Kidney (tissue), 14 donors: ENCODE data around the gene SCCPDH. TPM values are rescaled to one million over a fixed set of nuclear protein-coding genes. Genes with fewer than 3 reads are reported as not detected.

ENCODE experiments used
- DNase-seq, 5 donors: peaks; one replicate each; pipeline ENCODE4 v3.0.0-alpha.2; 2013 to 2020
- FAIRE-seq: peaks from 2 replicates; lab custom pipeline; 2012; peaks lifted over from hg19 to GRCh38; lab: Jason Lieb, UNC
- H3K27ac ChIP-seq, 2 donors: one replicate each; pipeline ENCODE4 v1.7.0; 2013; ENCODE audit warnings: low read depth in 2 of 2, low read length in 2 of 2, inconsistent platforms in 1 of 2
- H3K27me3 ChIP-seq: one replicate; pipeline ENCODE4 v1.7.1; 2013; ENCODE audit warnings: low read length, inconsistent platforms; ENCODE audit not compliant: control insufficient read depth, insufficient read depth
- H3K36me3 ChIP-seq, 3 donors: one replicate each; pipeline versions ENCODE4 v1.7.0 to v1.7.1; 2013; ENCODE audit warnings: low read length in 3 of 3, control low read depth in 1 of 3, inconsistent platforms in 1 of 3; ENCODE audit not compliant: insufficient read depth in 3 of 3, control insufficient read depth in 2 of 3
- H3K4me1 ChIP-seq, 3 donors: one replicate each; pipeline versions ENCODE4 v1.7.0 to v1.7.1; 2013; ENCODE audit warnings: low read length in 3 of 3, inconsistent platforms in 1 of 3, low read depth in 1 of 3; ENCODE audit not compliant: control insufficient read depth in 2 of 3, insufficient read depth in 2 of 3
- H3K4me3 ChIP-seq, 3 donors: one replicate each; pipeline versions ENCODE4 v1.7.0 to v1.8.1; 2013; ENCODE audit warnings: low read length in 3 of 3, control low read depth in 1 of 3, inconsistent platforms in 1 of 3
- H3K9ac ChIP-seq, 3 donors: one replicate each; pipeline versions ENCODE4 v1.7.0 to v1.7.1; 2013; ENCODE audit warnings: low read length in 3 of 3, control low read depth in 1 of 3, inconsistent platforms in 1 of 3
- H3K9me3 ChIP-seq, 3 donors: one replicate each; pipeline versions ENCODE4 v1.7.0 to v1.7.1; 2013; ENCODE audit warnings: low read length in 3 of 3, control low read depth in 1 of 3, inconsistent platforms in 1 of 3; ENCODE audit not compliant: control insufficient read depth in 2 of 3, insufficient read depth in 1 of 3
- CTCF ChIP-seq: IDR thresholded peaks from 3 replicates; pipeline ENCODE4 v1.5.1; 2012; ENCODE audit warnings: mild to moderate bottlenecking, moderate library complexity, borderline replicate concordance; ENCODE audit not compliant: insufficient read depth; ENCODE audit errors: extremely low read depth
- intact Hi-C: fragments of 100-400 bp; cut with DNase I; formaldehyde crosslinking; loops from one replicate; pipeline ENCODE4 v1.11.1; 2022
- polyA plus RNA-seq: library from polyadenylated mRNA; stranded (reverse); fragments of 350-450 nt; fragmentation: Illumina TruSeq; extraction: RNeasy Lipid Tissue Mini Kit (QIAGEN cat#74804); gene quantifications from one replicate; pipeline ENCODE4 v1.2.3, GENCODE V29; 2014; ENCODE audit warnings: low read depth, low replicate concordance; ENCODE audit not compliant: insufficient read depth
- total RNA-seq: library from RNA; stranded (reverse); fragmentation: NEBNext Ultra II Directional; extraction: Animal tissue kit (Norgen Biotek cat#: 25700); gene quantifications from one replicate; pipeline ENCODE4 v1.2.1, GENCODE V29; 2021
- donor health status: control.
- donor health status: control.
- donor health status: control.
- donor health status: control.
- donor health status: control.
- donor health status: DM: yes; HTN: yes; CAD: no.
- donor health status: Normal renal cell carcinoma (clear cell type).

The SCCPDH gene
- total and polyA plus RNA-seq, 2 donors from 2014 or later = 37.2 to 48.6 TPM

GRCh38 chr1:246705368-246705767 lies 18.8 kb upstream of the SCCPDH start:
- H3K9me3 ChIP-seq = no peaks in the 10 kb centered on the region
- H3K36me3 ChIP-seq = no peaks in the 10 kb centered on the region
- DNase-seq = no peak
- no peaks in the 10 kb centered on the region for H3K27me3 ChIP-seq
- TF ChIP-seq CTCF = no peak
- no peaks in the 10 kb centered on the region for H3K4me1 ChIP-seq
- H3K27ac ChIP-seq = no peak overlapping the region
- no peak overlapping the region for H3K9ac ChIP-seq
- FAIRE-seq = no peak
- intact Hi-C loops = no loop called here
- no peak overlapping the region for H3K4me3 ChIP-seq

GRCh38 chr1:246708166-246708565 lies 16.0 kb upstream of the SCCPDH start:
- Histone ChIP-seq H3K4me3 (no peak overlapping the region), H3K4me1 (no peaks in the 10 kb centered on the region), H3K9ac (no peak overlapping the region), H3K27me3 (no peaks in the 10 kb centered on the region), H3K27ac (no peak overlapping the region), H3K36me3 (no peaks in the 10 kb centered on the region), H3K9me3 (no peaks in the 10 kb centered on the region)
- intact Hi-C loops = no loop called here
- DNase-seq (no peak), FAIRE-seq (no peak)
- TF ChIP-seq CTCF = no peak

- H3K9ac ChIP-seq = no peak overlapping the region
These were observed 15.0 kb upstream of the SCCPDH start for GRCh38 chr1:246709196-246709595.

More at GRCh38 chr1:246709196-246709595, 15.0 kb upstream of the SCCPDH start:
- H3K27me3 ChIP-seq = no peaks in the 10 kb centered on the region
- no peak overlapping the region for H3K4me3 ChIP-seq
- H3K27ac ChIP-seq = no peak overlapping the region
- DNase-seq (no peak), FAIRE-seq (no peak)
- H3K36me3 ChIP-seq = no peaks in the 10 kb centered on the region
- H3K9me3 ChIP-seq = no peaks in the 10 kb centered on the region
- intact Hi-C loops = no loop called here
- TF ChIP-seq CTCF = no peak
- H3K4me1 ChIP-seq = no peaks in the 10 kb centered on the region
